PFSK-1 (cell line): ENCODE results near the gene FBN1.

Experiments
- FOXP2 ChIP-seq: optimal IDR thresholded peaks from 2 replicates; pipeline ENCODE3; 2011; ENCODE audit warnings: borderline replicate concordance, control low read depth, inconsistent platforms; ENCODE audit not compliant: insufficient read depth; ENCODE audit errors: extremely low read length, extremely low read depth
- POLR2AphosphoS5 ChIP-seq: IDR thresholded peaks from 2 replicates; pipeline ENCODE4 v1.6.1; 2012; ENCODE audit warnings: low read depth, mild to moderate bottlenecking, control low read depth, low read length, moderate library complexity
- SIN3A ChIP-seq: IDR thresholded peaks from 2 replicates; pipeline ENCODE4 v1.6.1; 2012; ENCODE audit warnings: mild to moderate bottlenecking, low read length, moderate library complexity, borderline replicate concordance; ENCODE audit not compliant: insufficient read depth
- TAF1 ChIP-seq: IDR thresholded peaks from 2 replicates; pipeline ENCODE4 v1.6.1; 2012; ENCODE audit warnings: low read length, control low read depth, borderline replicate concordance; ENCODE audit not compliant: insufficient read depth
- TF ChIP-seq, protein P1 (sequence below), 2 experiments: IDR thresholded peaks; 2 replicates each; pipeline versions ENCODE4 v1.6.1 to v1.8.0; 2011 to 2012; ENCODE audit warnings: low read depth in 2 of 2, low read length in 2 of 2, control low read depth in 1 of 2, inconsistent platforms in 1 of 2, mild to moderate bottlenecking in 1 of 2, moderate library complexity in 1 of 2; ENCODE audit not compliant: insufficient read depth in 1 of 2

FBN1 gene

DNA sequence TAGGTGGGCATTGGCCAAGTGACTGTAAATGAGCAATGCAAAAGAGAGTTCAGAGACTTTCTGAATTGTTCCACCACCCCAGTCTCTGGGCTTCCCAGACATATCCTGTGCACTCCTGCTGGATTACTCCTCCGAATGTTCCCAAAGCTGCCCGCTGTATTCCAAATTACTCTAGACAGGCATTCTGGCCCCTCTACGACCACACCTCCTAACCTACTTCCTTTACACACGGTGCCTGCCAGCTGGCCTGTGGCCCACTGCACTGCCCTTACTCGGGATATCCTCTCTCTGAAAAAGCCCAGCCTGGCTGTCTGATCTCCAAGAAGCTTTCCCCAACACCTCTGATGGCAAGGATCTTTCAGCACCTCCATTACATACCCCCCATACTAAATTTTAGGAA is 247.7 kb downstream of the FBN1 start:
- TF ChIP-seq, protein P1, sequence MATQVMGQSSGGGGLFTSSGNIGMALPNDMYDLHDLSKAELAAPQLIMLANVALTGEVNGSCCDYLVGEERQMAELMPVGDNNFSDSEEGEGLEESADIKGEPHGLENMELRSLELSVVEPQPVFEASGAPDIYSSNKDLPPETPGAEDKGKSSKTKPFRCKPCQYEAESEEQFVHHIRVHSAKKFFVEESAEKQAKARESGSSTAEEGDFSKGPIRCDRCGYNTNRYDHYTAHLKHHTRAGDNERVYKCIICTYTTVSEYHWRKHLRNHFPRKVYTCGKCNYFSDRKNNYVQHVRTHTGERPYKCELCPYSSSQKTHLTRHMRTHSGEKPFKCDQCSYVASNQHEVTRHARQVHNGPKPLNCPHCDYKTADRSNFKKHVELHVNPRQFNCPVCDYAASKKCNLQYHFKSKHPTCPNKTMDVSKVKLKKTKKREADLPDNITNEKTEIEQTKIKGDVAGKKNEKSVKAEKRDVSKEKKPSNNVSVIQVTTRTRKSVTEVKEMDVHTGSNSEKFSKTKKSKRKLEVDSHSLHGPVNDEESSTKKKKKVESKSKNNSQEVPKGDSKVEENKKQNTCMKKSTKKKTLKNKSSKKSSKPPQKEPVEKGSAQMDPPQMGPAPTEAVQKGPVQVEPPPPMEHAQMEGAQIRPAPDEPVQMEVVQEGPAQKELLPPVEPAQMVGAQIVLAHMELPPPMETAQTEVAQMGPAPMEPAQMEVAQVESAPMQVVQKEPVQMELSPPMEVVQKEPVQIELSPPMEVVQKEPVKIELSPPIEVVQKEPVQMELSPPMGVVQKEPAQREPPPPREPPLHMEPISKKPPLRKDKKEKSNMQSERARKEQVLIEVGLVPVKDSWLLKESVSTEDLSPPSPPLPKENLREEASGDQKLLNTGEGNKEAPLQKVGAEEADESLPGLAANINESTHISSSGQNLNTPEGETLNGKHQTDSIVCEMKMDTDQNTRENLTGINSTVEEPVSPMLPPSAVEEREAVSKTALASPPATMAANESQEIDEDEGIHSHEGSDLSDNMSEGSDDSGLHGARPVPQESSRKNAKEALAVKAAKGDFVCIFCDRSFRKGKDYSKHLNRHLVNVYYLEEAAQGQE (IDR thresholded peaks at IDR 0.05; ENCODE audit: insufficient read depth in 1 of 2, low read depth in 2 of 2, low read length in 2 of 2) = no peak
- TF ChIP-seq POLR2AphosphoS5 (no peak), SIN3A (no peak; the same call in 1 of the 2 replicates), TAF1 (no peak)

DNA sequence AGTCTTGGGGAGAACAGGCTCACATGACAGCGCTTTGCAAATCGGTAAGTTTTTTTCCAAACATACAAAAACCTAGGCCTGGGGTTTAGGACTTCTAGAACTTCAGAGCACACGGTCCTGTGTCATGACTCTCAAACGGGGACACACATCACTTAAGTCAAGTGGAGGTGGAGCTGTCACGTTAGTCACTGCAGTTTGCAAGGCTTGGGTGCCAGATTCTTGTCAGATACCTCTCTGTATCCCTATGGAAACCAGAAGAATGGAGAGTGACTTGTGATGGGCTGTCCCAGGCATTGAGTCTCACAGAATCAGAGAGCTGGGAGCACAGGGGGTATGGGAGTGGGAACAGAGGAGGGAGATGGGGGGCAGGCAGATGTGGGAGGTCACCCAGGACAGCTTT is 249.5 kb downstream of the FBN1 start:
- TF ChIP-seq TAF1 (no peak), POLR2AphosphoS5 (no peak), SIN3A (no peak)

DNA sequence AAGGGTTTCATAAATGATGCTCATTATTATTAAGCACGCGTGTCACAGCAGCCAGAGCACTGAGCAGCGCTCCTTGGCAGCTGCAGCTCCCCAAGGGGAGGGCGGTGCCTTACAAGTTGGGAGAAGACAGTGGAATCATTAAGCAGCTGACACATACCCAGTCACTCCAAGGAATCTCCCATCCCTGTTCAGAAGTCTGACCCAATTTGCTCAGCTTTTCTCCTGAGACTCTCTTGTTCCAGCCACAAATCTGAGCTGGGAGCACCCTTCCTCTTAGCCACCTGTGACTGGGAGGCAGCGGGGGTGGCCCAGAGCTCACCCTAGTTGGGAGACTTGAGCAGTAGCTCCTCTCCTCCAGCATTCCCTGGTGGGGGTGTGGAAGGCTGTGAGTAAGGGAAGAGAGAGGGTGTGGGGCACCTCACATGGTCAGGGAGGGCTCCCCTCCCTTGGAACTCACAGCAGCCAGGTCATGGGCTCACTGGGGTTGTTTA is 249.9 kb downstream of the FBN1 start:
- TF ChIP-seq, protein P1 (IDR thresholded peaks at IDR 0.05; ENCODE audit: insufficient read depth in 1 of 2, low read depth in 2 of 2, low read length in 2 of 2) = no peak
- TF ChIP-seq POLR2AphosphoS5 (no peak), FOXP2 (no peak), SIN3A (no peak), TAF1 (no peak)

DNA sequence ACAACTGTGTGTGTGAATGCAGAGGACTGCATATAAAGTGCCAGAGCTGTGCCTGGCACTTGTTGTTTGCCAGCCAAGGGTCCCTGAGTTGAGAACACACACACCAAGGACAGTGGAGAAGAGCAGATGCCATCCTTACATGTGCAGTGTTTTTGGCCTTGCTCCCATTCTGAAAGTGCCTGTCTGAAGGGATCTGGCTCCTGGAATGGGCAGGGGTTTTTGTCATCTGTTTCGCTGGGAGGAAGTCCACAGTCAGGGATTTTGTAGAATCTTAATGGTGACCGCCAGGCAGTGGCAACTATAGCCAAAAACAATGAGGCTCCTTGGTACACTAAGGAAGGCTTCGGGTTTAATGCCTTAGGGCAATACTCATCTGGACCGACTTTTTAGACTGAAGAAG is 250.5 kb downstream of the FBN1 start:
- TF ChIP-seq FOXP2 = no peak
- no peak for TF ChIP-seq SIN3A
- no peak for TF ChIP-seq TAF1
- TF ChIP-seq POLR2AphosphoS5 = no peak
- TF ChIP-seq, protein P1 (IDR thresholded peaks at IDR 0.05; ENCODE audit: insufficient read depth in 1 of 2, low read depth in 2 of 2, low read length in 2 of 2) = no peak

DNA sequence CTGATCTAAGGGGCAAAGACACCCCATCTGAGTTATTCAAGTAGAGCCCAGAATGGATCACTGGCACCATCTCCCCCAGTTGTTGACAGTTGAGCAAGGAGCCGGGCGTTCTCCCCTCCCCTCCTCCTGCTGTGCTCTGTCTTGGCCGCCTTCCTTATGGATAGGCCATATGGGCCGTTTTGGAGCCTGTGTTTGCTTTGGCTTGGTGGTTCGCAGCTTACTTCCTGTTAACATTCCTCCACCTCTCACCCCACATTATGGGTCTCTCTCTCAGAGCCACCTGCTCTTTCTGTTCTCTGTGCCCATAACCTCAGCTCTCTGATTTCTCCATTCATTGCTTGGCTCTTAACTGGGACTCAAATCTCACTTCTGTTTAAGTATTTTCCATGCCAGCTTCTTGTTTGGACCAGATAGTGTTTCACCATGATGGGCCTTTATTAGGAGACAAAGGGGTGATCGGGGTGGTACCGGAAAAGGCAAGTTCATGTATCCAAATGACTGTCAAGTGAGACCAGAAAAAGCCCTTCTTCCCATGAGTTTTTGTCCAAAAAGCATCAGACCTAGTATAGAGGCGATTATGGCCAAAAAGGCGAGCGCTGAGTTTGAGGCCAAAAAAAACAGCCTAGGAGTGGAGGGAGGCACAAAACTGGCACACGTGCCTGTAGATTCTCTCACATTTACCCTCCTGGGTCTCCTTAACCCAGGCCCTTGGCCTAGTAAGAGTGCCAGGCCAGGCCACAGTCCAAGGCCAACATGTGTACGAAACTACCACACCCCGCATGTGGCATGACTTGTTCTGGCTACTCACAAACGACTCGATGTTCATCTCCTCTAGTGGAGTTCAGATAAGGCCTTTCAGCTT is 251.6 kb downstream of the FBN1 start:
- no peak for TF ChIP-seq FOXP2
- no peak for TF ChIP-seq POLR2AphosphoS5
- TF ChIP-seq TAF1 = no peak
- TF ChIP-seq, protein P1 (IDR thresholded peaks at IDR 0.05; ENCODE audit: insufficient read depth in 1 of 2, low read depth in 2 of 2, low read length in 2 of 2) = no peak
- TF ChIP-seq SIN3A = no peak
